ENCODE results near the gene OAF. TPM values are rescaled to one million over a fixed set of nuclear protein-coding genes. Genes with fewer than 3 reads are reported as not detected.

OAF gene
- total RNA-seq, 1 donor from 2014 or later: 6.6 TPM

- H3K27ac Mint-ChIP-seq: no peak overlapping the region
- no peak for DNase-seq (ENCODE audit: low spot score, unreplicated experiment)
- peaks cover 7% of the 10 kb centered on the region for H3K4me1 Mint-ChIP-seq (ENCODE audit: low read depth)
- H3K27me3 Mint-ChIP-seq: peaks cover 21% of the 10 kb centered on the region
- no peaks in the 10 kb centered on the region for H3K9me3 Mint-ChIP-seq (ENCODE audit: low read depth)
- no peaks in the 10 kb centered on the region for H3K36me3 Mint-ChIP-seq (ENCODE audit: insufficient read depth)
- no peak for TF ChIP-seq CTCF (IDR thresholded peaks at IDR 0.05; ENCODE audit: unreplicated experiment)
- H3K4me3 Mint-ChIP-seq (ENCODE audit: low read depth): no peak overlapping the region
Observed at GRCh38 chr11:120217526-120217925, 6.7 kb downstream of the OAF start.

- Mint-ChIP-seq H3K4me1 (ENCODE audit: low read depth) (peaks cover 4% of the 10 kb centered on the region), H3K27ac (no peak overlapping the region), H3K27me3 (peaks cover 15% of the 10 kb centered on the region), H3K4me3 (ENCODE audit: low read depth) (no peak overlapping the region), H3K36me3 (ENCODE audit: insufficient read depth) (no peaks in the 10 kb centered on the region), H3K9me3 (ENCODE audit: low read depth) (no peaks in the 10 kb centered on the region)
- no peak for DNase-seq (ENCODE audit: low spot score, unreplicated experiment)
- TF ChIP-seq CTCF (IDR thresholded peaks at IDR 0.05; ENCODE audit: unreplicated experiment): no peak
Observed at GRCh38 chr11:120217941-120218694, 7.3 kb downstream of the OAF start.

GRCh38 chr11:120218695-120219033 lies 7.8 kb downstream of the OAF start:
- DNase-seq (ENCODE audit: low spot score, unreplicated experiment): no peak
- no peak for TF ChIP-seq CTCF (IDR thresholded peaks at IDR 0.05; ENCODE audit: unreplicated experiment)
- Mint-ChIP-seq H3K36me3 (ENCODE audit: insufficient read depth) (no peaks in the 10 kb centered on the region), H3K4me1 (ENCODE audit: low read depth) (peaks cover 3% of the 10 kb centered on the region), H3K9me3 (ENCODE audit: low read depth) (no peaks in the 10 kb centered on the region), H3K27ac (no peak overlapping the region), H3K4me3 (ENCODE audit: low read depth) (no peak overlapping the region), H3K27me3 (peaks cover 12% of the 10 kb centered on the region)

- H3K9me3 Mint-ChIP-seq (ENCODE audit: low read depth): no peaks in the 10 kb centered on the region
- H3K27ac Mint-ChIP-seq: no peak overlapping the region
- H3K27me3 Mint-ChIP-seq: peaks cover 7% of the 10 kb centered on the region
- DNase-seq (ENCODE audit: low spot score, unreplicated experiment): no peak
- H3K36me3 Mint-ChIP-seq (ENCODE audit: insufficient read depth): no peaks in the 10 kb centered on the region
- peaks cover 3% of the 10 kb centered on the region for H3K4me1 Mint-ChIP-seq (ENCODE audit: low read depth)
- no peak for TF ChIP-seq CTCF (IDR thresholded peaks at IDR 0.05; ENCODE audit: unreplicated experiment)
- H3K4me3 Mint-ChIP-seq (ENCODE audit: low read depth): no peak overlapping the region
Observed at GRCh38 chr11:120219232-120219937, 8.6 kb downstream of the OAF start.

GRCh38 chr11:120219938-120220746 lies 9.3 kb downstream of the OAF start:
- Mint-ChIP-seq H3K36me3 (ENCODE audit: insufficient read depth) (no peaks in the 10 kb centered on the region), H3K9me3 (ENCODE audit: low read depth) (no peaks in the 10 kb centered on the region), H3K4me3 (ENCODE audit: low read depth) (no peak overlapping the region), H3K27me3 (peaks cover 5% of the 10 kb centered on the region), H3K27ac (no peak overlapping the region), H3K4me1 (ENCODE audit: low read depth) (peaks cover 3% of the 10 kb centered on the region)
- no peak for DNase-seq (ENCODE audit: low spot score, unreplicated experiment)
- TF ChIP-seq CTCF (IDR thresholded peaks at IDR 0.05; ENCODE audit: unreplicated experiment): no peak
